ENCODE results near the gene KCNK1. TPM values are rescaled to one million over a fixed set of nuclear protein-coding genes. Genes with fewer than 3 reads are reported as not detected.
"Not testable (repeated sequence)": the region's sequence is repeated elsewhere in the genome, so short reads cannot be mapped to it uniquely, and the experiment has no call there.

Gene KCNK1
- total RNA-seq, 1 donor from 2014 or later = 13.7 TPM

DNA sequence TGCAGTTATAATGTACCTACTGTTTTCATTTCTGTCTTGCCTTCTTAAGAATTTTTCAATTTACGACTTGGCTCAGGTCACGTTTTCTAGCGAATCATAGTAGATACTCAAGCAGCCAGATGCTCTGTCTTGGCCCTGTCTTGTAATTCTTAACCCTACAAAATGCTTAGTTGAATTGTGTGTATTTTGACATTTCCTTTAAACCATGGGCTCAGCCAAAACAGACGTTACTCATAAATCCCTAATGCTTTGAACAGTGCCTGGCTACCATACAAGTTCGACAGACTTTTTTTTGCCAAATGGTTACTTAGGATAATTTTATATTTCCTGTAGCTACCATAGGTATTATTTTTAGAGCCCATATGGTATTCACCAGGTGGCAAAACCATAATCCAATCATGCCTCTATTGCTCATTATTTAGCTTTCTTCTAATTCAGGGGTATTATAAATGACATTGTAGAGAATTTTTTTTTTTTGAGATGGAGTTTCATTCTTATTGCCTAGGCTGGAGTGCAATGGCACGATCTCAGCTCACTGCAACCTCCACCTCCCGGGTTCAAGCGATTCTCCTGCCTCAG, 54.3 kb downstream of the KCNK1 start:
- Mint-ChIP-seq H3K4me1 (ENCODE audit: unreplicated experiment) (peaks cover 11% of the 10 kb centered on the region), H3K4me3 (no peak overlapping the region), H3K27ac (no peak overlapping the region), H3K9me3 (no peaks in the 10 kb centered on the region), H3K36me3 (peaks cover 36% of the 10 kb centered on the region), H3K27me3 (no peaks in the 10 kb centered on the region)
- no peak for DNase-seq (ENCODE audit: extremely low spot score, unreplicated experiment)
- TF ChIP-seq, protein P1, sequence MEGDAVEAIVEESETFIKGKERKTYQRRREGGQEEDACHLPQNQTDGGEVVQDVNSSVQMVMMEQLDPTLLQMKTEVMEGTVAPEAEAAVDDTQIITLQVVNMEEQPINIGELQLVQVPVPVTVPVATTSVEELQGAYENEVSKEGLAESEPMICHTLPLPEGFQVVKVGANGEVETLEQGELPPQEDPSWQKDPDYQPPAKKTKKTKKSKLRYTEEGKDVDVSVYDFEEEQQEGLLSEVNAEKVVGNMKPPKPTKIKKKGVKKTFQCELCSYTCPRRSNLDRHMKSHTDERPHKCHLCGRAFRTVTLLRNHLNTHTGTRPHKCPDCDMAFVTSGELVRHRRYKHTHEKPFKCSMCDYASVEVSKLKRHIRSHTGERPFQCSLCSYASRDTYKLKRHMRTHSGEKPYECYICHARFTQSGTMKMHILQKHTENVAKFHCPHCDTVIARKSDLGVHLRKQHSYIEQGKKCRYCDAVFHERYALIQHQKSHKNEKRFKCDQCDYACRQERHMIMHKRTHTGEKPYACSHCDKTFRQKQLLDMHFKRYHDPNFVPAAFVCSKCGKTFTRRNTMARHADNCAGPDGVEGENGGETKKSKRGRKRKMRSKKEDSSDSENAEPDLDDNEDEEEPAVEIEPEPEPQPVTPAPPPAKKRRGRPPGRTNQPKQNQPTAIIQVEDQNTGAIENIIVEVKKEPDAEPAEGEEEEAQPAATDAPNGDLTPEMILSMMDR (conservative IDR thresholded peaks at IDR 0.05) = no peak

- H3K4me1 Mint-ChIP-seq (ENCODE audit: unreplicated experiment) = peaks cover 17% of the 10 kb centered on the region
- no peak for DNase-seq (ENCODE audit: extremely low spot score, unreplicated experiment)
- TF ChIP-seq, protein P1 (conservative IDR thresholded peaks at IDR 0.05) = no peak
- no peaks in the 10 kb centered on the region for H3K27me3 Mint-ChIP-seq
- no peaks in the 10 kb centered on the region for H3K9me3 Mint-ChIP-seq
- H3K36me3 Mint-ChIP-seq = peaks cover 36% of the 10 kb centered on the region
- H3K27ac Mint-ChIP-seq = no peak overlapping the region
- H3K4me3 Mint-ChIP-seq = no peak overlapping the region
Observed at GRCh38 chr1:233668725-233669294, 54.9 kb downstream of the KCNK1 start.

DNA sequence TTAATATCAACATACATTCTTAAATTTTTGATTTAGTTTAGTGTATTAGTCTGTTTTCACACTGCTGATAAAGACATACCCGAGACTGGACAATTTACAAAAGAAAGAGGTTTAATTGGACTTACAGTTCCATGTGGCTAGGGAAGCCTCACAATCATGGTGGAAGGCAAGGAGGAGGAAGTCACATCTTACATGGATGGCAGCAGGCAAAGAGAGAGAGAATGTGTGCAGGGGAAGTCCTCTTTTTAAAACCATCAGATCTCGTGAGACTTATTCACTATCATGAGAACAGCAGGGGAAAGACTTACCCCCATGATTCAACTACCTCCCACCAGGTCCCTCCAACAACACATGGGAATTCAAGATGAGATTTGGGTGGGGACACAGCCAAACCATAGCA, 56.5 kb downstream of the KCNK1 start:
- not testable (repeated sequence) for H3K9me3 Mint-ChIP-seq; H3K27ac Mint-ChIP-seq; DNase-seq (ENCODE audit: extremely low spot score, unreplicated experiment); H3K27me3 Mint-ChIP-seq; H3K4me3 Mint-ChIP-seq
- Mint-ChIP-seq H3K4me1 (ENCODE audit: unreplicated experiment) (peaks cover 19% of the 10 kb centered on the region), H3K36me3 (peaks cover 37% of the 10 kb centered on the region)

DNA sequence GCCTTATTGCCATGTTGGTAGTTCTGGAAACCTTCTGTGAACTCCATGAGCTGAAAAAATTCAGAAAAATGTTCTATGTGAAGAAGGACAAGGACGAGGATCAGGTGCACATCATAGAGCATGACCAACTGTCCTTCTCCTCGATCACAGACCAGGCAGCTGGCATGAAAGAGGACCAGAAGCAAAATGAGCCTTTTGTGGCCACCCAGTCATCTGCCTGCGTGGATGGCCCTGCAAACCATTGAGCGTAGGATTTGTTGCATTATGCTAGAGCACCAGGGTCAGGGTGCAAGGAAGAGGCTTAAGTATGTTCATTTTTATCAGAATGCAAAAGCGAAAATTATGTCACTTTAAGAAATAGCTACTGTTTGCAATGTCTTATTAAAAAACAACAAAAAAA, 57.4 kb downstream of the KCNK1 start:
- DNase-seq (ENCODE audit: extremely low spot score, unreplicated experiment) = no peak
- Mint-ChIP-seq H3K4me3 (no peak overlapping the region), H3K27ac (no peak overlapping the region), H3K27me3 (no peaks in the 10 kb centered on the region), H3K4me1 (ENCODE audit: unreplicated experiment) (peaks cover 19% of the 10 kb centered on the region), H3K36me3 (peaks cover 36% of the 10 kb centered on the region), H3K9me3 (peaks cover 4% of the 10 kb centered on the region)
- TF ChIP-seq, protein P1 (conservative IDR thresholded peaks at IDR 0.05) = no peak

DNA sequence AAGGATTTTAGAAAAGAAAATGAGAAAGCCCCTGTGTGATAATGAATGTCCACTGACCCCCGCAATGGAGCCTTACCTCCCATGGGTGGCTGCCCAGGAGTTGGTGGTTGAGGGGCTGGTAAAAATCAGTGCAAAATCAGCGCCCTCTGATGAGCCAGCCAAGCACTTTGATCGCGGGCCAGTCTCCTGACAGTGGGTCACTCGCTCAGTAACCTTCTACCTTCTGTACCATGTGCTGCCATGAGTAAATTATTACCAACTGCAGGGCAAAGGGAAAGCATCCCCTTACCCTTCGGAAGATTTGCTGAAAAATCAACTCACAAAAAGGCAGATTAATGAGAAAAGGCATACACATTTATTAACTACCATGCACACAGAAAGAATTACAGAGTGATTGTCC, 58.8 kb downstream of the KCNK1 start:
- peaks cover 33% of the 10 kb centered on the region for H3K36me3 Mint-ChIP-seq
- no peak overlapping the region for H3K27ac Mint-ChIP-seq
- TF ChIP-seq, protein P1 (conservative IDR thresholded peaks at IDR 0.05) = no peak
- no peak for DNase-seq (ENCODE audit: extremely low spot score, unreplicated experiment)
- H3K4me3 Mint-ChIP-seq = no peak overlapping the region
- no peaks in the 10 kb centered on the region for H3K27me3 Mint-ChIP-seq
- peaks cover 4% of the 10 kb centered on the region for H3K9me3 Mint-ChIP-seq
- H3K4me1 Mint-ChIP-seq (ENCODE audit: unreplicated experiment) = peaks cover 23% of the 10 kb centered on the region

DNA sequence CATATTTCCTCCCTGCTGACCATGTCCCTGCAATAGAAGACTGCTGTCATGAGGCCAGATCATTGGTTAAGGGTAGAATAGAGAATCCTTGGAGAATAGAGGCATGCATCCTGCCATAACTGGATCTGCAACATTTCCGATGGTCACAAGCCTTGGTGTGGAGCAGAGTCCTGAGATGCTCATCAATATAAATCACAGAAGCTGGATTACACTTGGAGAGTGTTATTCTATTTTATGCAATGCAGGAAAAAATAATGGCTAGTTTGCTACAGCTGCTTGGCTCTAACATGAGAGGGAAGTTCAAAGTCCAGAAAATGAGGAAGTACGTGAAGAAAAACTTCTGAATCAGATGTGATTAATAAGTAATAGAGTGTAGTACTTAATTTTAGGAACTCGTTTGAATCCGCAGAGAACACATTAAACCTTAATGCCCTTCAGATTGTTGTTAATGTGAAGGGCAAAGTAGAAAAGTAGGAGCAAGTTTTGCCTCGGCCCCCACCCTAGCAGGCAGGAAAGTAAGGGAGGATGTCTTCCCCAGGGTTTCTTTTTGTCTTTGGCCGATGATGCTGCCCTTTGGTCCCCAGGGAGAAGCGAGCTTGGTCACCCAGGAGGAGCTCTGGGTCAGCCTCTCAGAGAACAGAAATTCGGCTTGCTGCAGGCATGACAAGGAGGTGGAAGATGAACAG, 59.5 kb downstream of the KCNK1 start:
- TF ChIP-seq, protein P1 (conservative IDR thresholded peaks at IDR 0.05) = no peak
- Mint-ChIP-seq H3K36me3 (peaks cover 31% of the 10 kb centered on the region), H3K27ac (peak overlapping the region; percentile 46), H3K4me1 (ENCODE audit: unreplicated experiment) (peaks cover 24% of the 10 kb centered on the region), H3K9me3 (peaks cover 4% of the 10 kb centered on the region), H3K4me3 (peak overlapping the region; percentile 23), H3K27me3 (no peaks in the 10 kb centered on the region)
- no peak for DNase-seq (ENCODE audit: extremely low spot score, unreplicated experiment)
